ENCODE measurements around the gene TRPM4. TPM values are rescaled to one million over a fixed set of nuclear protein-coding genes. Genes with fewer than 3 reads are reported as not detected.
A peak's percentile ranks its signal among the peaks of the same experiment; 100 is the strongest.

Gene TRPM4
- total and polyA plus RNA-seq, 2 of the 13 experiments (the other 11 are each of a cell fraction or from before 2014, with no cell fraction given) = 1.9 to 4.3 TPM

GRCh38 chr19:49113762-49114629 is 43.6 kb upstream of the TRPM4 start, which contains the start of gene LIN7B (continued):
- TF ChIP-seq THAP9 (CRISPR knock-in tag; IDR thresholded peaks at IDR 0.05; ENCODE audit: borderline replicate concordance) (0 out of 2 replicates have a peak, but pooled peaks have one; percentile 25), EP300 (IDR thresholded peaks at IDR 0.05; ENCODE audit: low read depth in 2 of 2, low read length in 2 of 2) (no peak; a peak in 1 of 4 replicates), EP300 (CRISPR knock-in tag; IDR thresholded peaks at IDR 0.05; ENCODE audit: borderline replicate concordance) (no peak), KDM5B (CRISPR knock-in tag; IDR thresholded peaks at IDR 0.05; ENCODE audit: borderline replicate concordance) (peak; percentile 81; the same call in 1 of the 2 replicates), ZNF264 (CRISPR knock-in tag; IDR thresholded peaks at IDR 0.05) (no peak), ZNF547 (CRISPR knock-in tag; IDR thresholded peaks at IDR 0.05) (peak; percentile 65; the same call in 1 of the 2 replicates), CEBPB (IDR thresholded peaks at IDR 0.05; ENCODE audit: borderline replicate concordance, low read depth, low read length) (peak; percentile 53), PAWR (CRISPR knock-in tag; IDR thresholded peaks at IDR 0.05; ENCODE audit: borderline replicate concordance) (no peak), POLR2G (IDR thresholded peaks at IDR 0.05; ENCODE audit: low read depth, low read length) (peak; percentile 47), ELF1 (CRISPR knock-in tag; IDR thresholded peaks at IDR 0.05) (0 out of 2 replicates have a peak, but pooled peaks have one; percentile 11), CCDC6 (CRISPR knock-in tag; IDR thresholded peaks at IDR 0.05) (peak; percentile 81), SRSF4 (IDR thresholded peaks at IDR 0.05; ENCODE audit: low read depth, low read length, poor library complexity, severe bottlenecking) (no peak), ZNF800 (CRISPR knock-in tag; IDR thresholded peaks at IDR 0.05) (no peak), ZNF451 (CRISPR knock-in tag; IDR thresholded peaks at IDR 0.05) (0 out of 2 replicates have a peak, but pooled peaks have one; percentile 43), ISX (CRISPR knock-in tag; conservative IDR thresholded peaks at IDR 0.05) (no peak), RAD51 (IDR thresholded peaks at IDR 0.05; ENCODE audit: borderline replicate concordance) (peak; percentile 51; the same call in 1 of the 2 replicates), ZNF790 (CRISPR knock-in tag; IDR thresholded peaks at IDR 0.05; ENCODE audit: borderline replicate concordance) (peak; percentile 66; the same call in 1 of the 2 replicates), MXD1 (CRISPR knock-in tag; IDR thresholded peaks at IDR 0.05) (peak; percentile 24; the same call in 1 of the 2 replicates), TMF1 (CRISPR knock-in tag; IDR thresholded peaks at IDR 0.05; ENCODE audit: low read depth) (no peak), ZNF605 (CRISPR knock-in tag; IDR thresholded peaks at IDR 0.05) (no peak), ATF7-NPFF (CRISPR knock-in tag; IDR thresholded peaks at IDR 0.05; ENCODE audit: low read depth) (peak; percentile 78; the same call in 1 of the 2 replicates), ZNF720 (CRISPR knock-in tag; IDR thresholded peaks at IDR 0.05) (no peak)

All from HepG2 (cell line).